Inflammatory macrophage (primary cell): ENCODE results near the gene SMAP1.

Source experiments
- DNase-seq, 2 donors: peaks; one replicate each; pipeline ENCODE4 v3.0.0-alpha.2; 2020 to 2022

SMAP1 gene

GRCh38 chr6:70844301-70844700 lies 176.6 kb downstream of the SMAP1 start:
- DNase-seq: no peak

- no peak for DNase-seq
Measured at GRCh38 chr6:70846207-70846835, 178.6 kb downstream of the SMAP1 start.

GRCh38 chr6:70847106-70848084 lies 179.7 kb downstream of the SMAP1 start:
- DNase-seq: no peak

GRCh38 chr6:70849348-70850069 lies 181.8 kb downstream of the SMAP1 start:
- DNase-seq: no peak

GRCh38 chr6:70852667-70853246 lies 185.1 kb downstream of the SMAP1 start:
- DNase-seq: no peak

- DNase-seq: no peak
Measured at GRCh38 chr6:70857387-70858077, 189.8 kb downstream of the SMAP1 start.

GRCh38 chr6:70860045-70860444 lies 192.4 kb downstream of the SMAP1 start:
- no peak for DNase-seq

- DNase-seq: no peak
Measured at GRCh38 chr6:70860920-70861319, 193.2 kb downstream of the SMAP1 start.

- no peak for DNase-seq
Measured at GRCh38 chr6:70863343-70863742, 195.7 kb downstream of the SMAP1 start.

GRCh38 chr6:70864401-70864800 lies 196.7 kb downstream of the SMAP1 start:
- no peak for DNase-seq

- DNase-seq: no peak
Measured at GRCh38 chr6:70872469-70872868, 204.8 kb downstream of the SMAP1 start.

- no peak for DNase-seq
Measured at GRCh38 chr6:70874181-70874913, 206.7 kb downstream of the SMAP1 start.

GRCh38 chr6:70879496-70879895 lies 211.8 kb downstream of the SMAP1 start:
- DNase-seq: no peak

GRCh38 chr6:70884074-70884983 lies 216.6 kb downstream of the SMAP1 start:
- DNase-seq: peak; percentile 49 to 67

GRCh38 chr6:70886071-70886470 lies 218.4 kb downstream of the SMAP1 start:
- DNase-seq: no peak

- no peak for DNase-seq
Measured at GRCh38 chr6:70886661-70887060, 219.0 kb downstream of the SMAP1 start.

- DNase-seq: no peak
Measured at GRCh38 chr6:70889270-70889669, 221.6 kb downstream of the SMAP1 start.

- DNase-seq: no peak
Measured at GRCh38 chr6:70894001-70894400, 226.3 kb downstream of the SMAP1 start.

- DNase-seq: no peak
Measured at GRCh38 chr6:70900047-70900446, 232.4 kb downstream of the SMAP1 start.

- DNase-seq: no peak
Measured at GRCh38 chr6:70901324-70901723, 233.6 kb downstream of the SMAP1 start.
